ENCODE data around the gene CWF19L1.
"Not testable (repeated sequence)": the region's sequence is repeated elsewhere in the genome, so short reads cannot be mapped to it uniquely, and the experiment has no call there.

The CWF19L1 gene

GRCh38 chr10:100267239-100268104 lies at the start of gene CWF19L1:
TSS of gene CWF19L1 (minus strand) at chr10:100267638. CDS start at chr10:100267593, 45 bp downstream.
- FAIRE-seq, result peak; percentile 88

GRCh38 chr10:100315615-100316014 lies 48.2 kb upstream of the CWF19L1 start:
- FAIRE-seq, result no peak

GRCh38 chr10:100311298-100311697 lies 43.9 kb upstream of the CWF19L1 start:
- FAIRE-seq, result no peak

GRCh38 chr10:100307684-100308083 lies 40.2 kb upstream of the CWF19L1 start:
- FAIRE-seq, result no peak

GRCh38 chr10:100306861-100307260 lies 39.4 kb upstream of the CWF19L1 start:
- FAIRE-seq, result no peak

GRCh38 chr10:100304414-100304813 lies 37.0 kb upstream of the CWF19L1 start:
- no peak for FAIRE-seq

DNA sequence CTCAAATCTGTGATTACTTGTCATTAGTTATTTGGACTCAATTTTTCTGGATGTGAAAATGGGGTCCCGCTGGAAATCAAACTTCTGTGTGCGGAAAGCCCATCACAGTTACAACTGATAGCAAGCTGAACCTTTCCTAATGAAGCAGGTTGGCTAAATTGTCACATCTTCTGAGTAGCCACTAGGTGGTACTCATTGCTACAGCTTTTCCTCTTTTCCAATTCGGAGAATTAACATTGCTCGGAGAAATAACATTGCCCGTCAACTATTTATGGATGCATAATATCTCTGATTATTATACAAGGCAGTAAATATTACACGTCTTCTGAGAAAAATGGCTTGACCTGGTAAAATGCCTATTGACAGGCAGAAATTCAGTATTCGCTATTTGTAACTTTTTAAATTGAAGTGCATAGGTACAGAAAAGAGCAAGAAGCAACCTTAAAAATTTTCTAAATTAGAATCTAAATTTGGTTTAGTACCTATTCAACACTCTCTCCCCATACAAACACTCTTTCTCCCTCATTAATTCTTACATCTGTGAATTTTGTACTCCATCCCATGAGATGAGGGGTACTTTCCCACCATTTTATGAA lies 36.4 kb upstream of the CWF19L1 start:
- FAIRE-seq, result peak; percentile 95

GRCh38 chr10:100301123-100301522 lies 33.7 kb upstream of the CWF19L1 start:
- FAIRE-seq, result not testable (repeated sequence)

DNA sequence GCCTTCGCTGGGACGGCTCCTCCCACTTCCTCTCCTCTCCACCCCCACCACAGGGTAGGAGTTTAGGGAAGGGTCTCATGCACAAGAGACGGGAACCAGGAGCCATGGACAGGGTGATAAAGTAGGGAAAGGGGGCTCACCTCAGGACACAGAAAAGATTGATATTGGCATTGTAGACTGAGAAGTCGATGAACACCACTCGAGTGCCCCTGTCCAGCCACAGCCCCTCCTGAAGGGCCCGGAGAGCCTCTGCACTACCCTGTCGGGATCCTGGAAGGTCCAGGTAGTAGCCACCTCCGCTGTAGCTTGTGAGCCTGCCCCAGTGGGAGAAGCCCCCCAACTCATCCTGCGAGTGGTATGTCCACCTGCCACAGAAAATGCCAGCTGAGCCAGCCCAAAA lies 29.8 kb upstream of the CWF19L1 start:
- FAIRE-seq, result no peak

DNA sequence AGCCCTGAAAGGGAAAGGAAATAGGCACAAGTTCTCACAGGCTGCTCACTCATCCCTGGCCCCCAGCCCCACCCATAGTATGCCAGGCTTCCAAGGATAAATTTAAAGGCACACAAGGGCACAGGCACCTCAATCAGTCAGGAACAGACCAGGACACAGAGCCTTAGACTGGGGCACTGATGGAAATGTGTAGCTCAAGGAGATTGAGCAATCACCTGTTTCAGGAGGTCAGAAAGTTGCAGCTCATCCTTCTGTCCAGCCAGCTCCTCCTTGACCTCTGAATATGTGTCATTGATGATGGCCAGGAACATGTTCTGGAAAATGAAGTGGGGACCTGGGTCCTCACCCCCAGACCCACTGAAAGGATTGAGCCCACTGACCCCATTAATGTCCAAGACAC lies 25.6 kb upstream of the CWF19L1 start:
- no peak for FAIRE-seq

- FAIRE-seq, result not testable (repeated sequence)
Observed at GRCh38 chr10:100292300-100292699, 24.9 kb upstream of the CWF19L1 start.

DNA sequence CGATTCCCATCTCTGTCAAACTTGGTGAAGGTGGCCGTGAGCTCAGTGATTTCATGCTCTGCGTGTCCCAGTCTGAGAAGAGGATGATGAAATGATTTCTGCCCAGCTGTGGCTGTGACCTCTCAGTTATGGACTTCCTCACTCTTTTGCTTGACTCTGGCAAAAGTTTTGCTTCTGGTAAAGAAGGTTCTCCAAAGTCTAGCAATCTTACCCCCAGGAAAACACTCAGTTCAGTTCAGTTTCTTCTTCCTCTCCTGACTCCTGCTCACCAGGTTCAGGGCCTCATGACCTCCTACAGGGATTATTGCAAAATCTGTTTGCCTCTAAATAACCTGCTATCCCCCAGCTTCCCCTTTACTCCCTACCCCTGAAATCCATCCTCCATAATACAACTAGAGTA lies 23.9 kb upstream of the CWF19L1 start:
- FAIRE-seq, result no peak

DNA sequence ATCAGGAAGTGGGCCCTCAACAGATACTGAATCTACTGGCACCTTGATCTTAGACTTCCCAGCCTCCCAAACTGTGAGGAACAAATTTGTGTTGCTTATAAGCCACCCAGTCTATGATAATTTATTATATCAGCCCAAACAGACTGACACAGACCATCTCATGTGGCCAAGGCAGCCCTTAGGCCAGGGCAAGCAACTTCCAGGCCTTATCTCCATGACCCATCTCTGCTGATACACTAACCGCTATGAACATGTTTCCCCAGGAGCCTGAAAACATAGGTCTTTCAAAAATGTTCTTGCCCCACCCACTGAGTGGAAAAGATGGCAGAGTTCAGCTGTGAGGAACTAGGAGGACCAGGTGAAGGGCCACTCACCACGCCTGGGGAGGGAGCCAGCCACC lies 22.2 kb upstream of the CWF19L1 start:
- FAIRE-seq, result no peak

- no peak for FAIRE-seq
Observed at GRCh38 chr10:100288196-100288595, 20.8 kb upstream of the CWF19L1 start.

- no peak for FAIRE-seq
Observed at GRCh38 chr10:100287756-100288155, 20.3 kb upstream of the CWF19L1 start.

DNA sequence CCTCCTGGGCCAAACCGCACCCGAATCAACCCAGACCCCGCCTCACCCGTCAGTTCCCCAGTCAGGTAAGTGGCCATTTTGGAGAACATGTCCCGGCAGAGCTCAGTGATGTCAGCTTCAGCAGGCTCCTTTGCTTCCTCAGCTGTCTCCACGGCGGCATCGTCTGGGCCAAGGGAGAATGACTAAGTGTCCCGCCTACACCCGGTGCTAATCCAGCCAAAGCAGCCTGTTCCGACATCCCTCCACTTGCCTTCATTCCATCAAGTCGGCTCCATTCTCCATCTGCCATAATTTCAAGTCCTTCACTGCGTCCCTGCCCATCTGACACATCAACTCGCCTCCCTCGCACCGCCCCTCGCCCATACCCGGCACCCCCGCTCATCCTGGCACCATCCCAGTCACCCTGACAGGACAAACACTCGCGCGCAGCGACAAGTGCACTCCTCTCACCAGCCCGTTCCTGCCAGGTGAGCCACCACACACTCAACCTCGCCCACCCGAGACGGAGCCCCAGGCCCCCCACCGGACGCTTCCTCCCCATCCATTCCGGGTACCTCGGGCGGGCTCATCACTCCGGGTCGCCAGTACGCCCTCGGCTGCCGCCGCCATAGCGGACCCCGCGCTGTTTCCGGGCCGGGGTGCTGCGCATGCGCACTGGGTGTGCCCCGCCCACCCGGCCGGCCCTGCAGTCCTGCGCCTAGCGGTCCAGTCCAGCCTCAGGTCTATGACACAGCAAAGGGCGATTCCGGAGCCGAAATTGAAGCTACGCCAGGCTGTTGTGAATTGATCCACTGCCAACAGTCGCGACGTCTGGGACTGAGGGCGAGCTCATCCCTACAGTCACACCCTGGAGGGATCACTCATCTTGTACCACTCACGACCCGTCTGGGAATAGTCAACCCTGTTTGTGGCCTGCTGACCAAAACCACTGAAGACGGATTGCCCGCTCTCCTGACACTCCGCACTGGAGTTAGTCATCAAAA lies 18.9 kb upstream of the CWF19L1 start, which contains the start of gene BLOC1S2:
Gene BLOC1S2, minus strand, starts transcription at position 630 of the 983 bp plus-strand sequence. Its CDS starts 21 bp downstream, at position 609.
- no peak for FAIRE-seq

DNA sequence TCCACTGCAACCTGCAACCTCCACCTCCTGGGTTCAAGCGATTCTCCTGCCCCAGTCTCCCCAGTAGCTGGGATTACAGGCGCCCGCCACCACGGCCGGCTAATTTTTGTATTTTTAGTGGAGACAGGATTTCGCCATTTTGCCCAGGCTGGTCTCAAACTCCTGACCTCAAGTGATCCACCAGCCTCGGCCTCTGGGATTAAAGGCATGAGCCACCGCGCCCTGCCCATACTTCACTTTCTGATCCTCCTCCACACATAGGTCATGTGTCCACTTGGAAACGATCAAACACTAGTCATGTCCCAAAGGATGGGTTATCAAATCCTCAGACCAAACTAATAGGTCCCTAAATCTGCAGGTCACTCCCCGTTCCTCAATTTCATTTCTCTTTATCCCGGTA lies 17.9 kb upstream of the CWF19L1 start:
- not testable (repeated sequence) for FAIRE-seq

GRCh38 chr10:100282907-100283306 lies 15.5 kb upstream of the CWF19L1 start:
- FAIRE-seq, result no peak

DNA sequence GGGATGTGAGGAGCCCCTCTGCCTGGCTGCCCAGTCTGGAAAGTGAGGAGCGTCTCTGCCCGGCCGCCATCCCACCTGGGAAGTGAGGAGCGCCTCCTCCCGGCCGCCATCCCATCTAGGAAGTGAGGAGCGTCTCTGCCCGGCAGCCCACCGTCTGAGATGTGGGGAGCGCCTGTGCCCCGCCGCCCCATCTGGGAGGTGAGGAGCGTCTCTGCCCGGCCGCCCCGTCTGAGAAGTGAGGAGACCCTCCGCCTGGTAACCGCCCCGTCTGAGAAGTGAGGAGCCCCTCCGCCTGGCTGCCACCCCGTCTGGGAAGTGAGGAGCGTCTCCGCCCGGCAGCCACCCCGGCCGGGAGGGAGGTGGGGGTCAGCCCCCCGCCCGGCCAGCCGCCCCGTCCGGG lies 9.5 kb upstream of the CWF19L1 start:
- not testable (repeated sequence) for FAIRE-seq

DNA sequence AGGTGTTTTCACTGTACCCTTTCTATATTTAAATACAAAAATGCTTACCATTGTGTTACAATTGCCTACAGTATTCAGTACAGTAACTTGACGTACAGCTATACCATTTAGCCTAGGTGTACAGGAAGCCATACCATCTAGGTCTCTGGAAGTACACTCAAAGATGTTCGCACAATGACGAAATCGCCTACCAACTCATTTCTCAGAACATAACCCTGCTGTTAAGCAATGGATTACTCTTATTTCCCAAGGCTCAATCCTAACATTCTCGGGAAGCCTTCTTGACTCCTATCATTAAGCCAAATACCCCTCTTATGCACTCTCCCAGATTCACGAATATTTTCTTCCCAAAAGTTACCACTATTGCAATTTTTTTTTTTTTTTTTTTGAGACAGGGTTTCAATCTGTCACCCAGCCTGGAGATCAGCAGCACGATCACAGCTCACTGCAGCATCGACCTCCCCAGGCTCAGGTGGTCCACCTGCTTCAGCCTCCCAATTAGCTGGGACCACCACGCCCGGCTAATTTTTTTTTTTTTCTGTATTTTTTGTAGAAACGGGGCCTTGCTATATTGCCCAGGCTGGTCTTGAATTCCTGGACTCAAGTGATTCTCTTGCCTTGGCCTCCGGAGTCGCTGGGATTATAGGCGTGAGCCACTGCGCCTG lies 1.5 kb downstream of the CWF19L1 start:
- no peak for FAIRE-seq

- FAIRE-seq, result no peak
Observed at GRCh38 chr10:100254191-100254590, 13.2 kb downstream of the CWF19L1 start.

DNA sequence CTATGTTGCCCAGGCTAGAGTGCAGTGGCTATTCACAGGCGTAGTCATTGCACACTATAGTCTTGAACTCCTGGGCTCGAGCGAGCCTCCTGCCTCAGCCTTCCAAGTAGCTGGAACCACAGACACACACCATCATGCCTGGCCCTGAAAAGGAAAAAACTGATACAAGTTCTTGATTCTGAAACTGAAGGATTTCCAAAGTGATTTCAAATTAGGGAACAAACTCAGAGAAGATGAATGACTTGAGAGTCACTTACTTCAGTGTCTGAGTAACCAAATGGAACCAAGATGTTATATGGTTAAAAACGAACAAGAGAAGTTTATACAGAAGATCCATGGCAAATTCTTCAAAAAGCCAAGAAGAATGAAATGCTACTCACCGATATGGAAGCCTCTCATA lies 14.4 kb downstream of the CWF19L1 start:
- no peak for FAIRE-seq
